Mucosa of gallbladder (tissue), 1 donor: ENCODE data around the gene GNL3. TPM values are rescaled to one million over a fixed set of nuclear protein-coding genes. Genes with fewer than 3 reads are reported as not detected.
"Not testable (repeated sequence)": the region's sequence is repeated elsewhere in the genome, so short reads cannot be mapped to it uniquely, and the experiment has no call there.

Experiments used
- DNase-seq: peaks from one replicate; pipeline ENCODE4 v3.0.0-alpha.2; 2020; ENCODE audit warnings: low spot score
- total RNA-seq: library from RNA; stranded (reverse); gene quantifications from one replicate; pipeline ENCODE4 v1.2.1, GENCODE V29; 2021
- donor health status: DM: no; HTN: no; CAD: no.

GNL3 gene
- total RNA-seq, 1 donor from 2014 or later = 29.4 TPM

GRCh38 chr3:52721002-52721729, 35.3 kb downstream of the GNL3 start:
- DNase-seq = no peak

GRCh38 chr3:52721730-52722008, 35.8 kb downstream of the GNL3 start:
- DNase-seq = no peak

GRCh38 chr3:52722491-52722890, 36.7 kb downstream of the GNL3 start:
- DNase-seq = no peak

GRCh38 chr3:52723935-52724334, 38.1 kb downstream of the GNL3 start:
- DNase-seq = no peak

GRCh38 chr3:52724511-52724910, 38.7 kb downstream of the GNL3 start:
- DNase-seq = no peak

GRCh38 chr3:52728753-52729152, 42.9 kb downstream of the GNL3 start:
- DNase-seq = not testable (repeated sequence)

- no peak for DNase-seq
Observed at GRCh38 chr3:52730681-52731080, 44.8 kb downstream of the GNL3 start.

GRCh38 chr3:52731590-52731989, 45.8 kb downstream of the GNL3 start:
- DNase-seq = no peak

- DNase-seq = no peak
Observed at GRCh38 chr3:52733256-52733891, 47.5 kb downstream of the GNL3 start.

GRCh38 chr3:52739730-52740129, 53.9 kb downstream of the GNL3 start:
- DNase-seq = no peak

- DNase-seq = no peak
Observed at GRCh38 chr3:52742418-52743041, 56.7 kb downstream of the GNL3 start.

GRCh38 chr3:52743152-52743551, 57.3 kb downstream of the GNL3 start:
- DNase-seq = no peak

- no peak for DNase-seq
Observed at GRCh38 chr3:52743721-52744120, 57.9 kb downstream of the GNL3 start.

Other genes with a start within 250 kb of the GNL3 start
- gene SEMA3G, start 240.9 kb upstream of the GNL3 start, total RNA-seq = 11.6 TPM
- gene TNNC1, start 232.0 kb upstream of the GNL3 start, total RNA-seq = 0.81 TPM
- 111 TPM for gene NISCH, start 230.4 kb upstream of the GNL3 start, total RNA-seq
- gene STAB1, start 190.7 kb upstream of the GNL3 start, total RNA-seq = 222 TPM
- 20.3 TPM for gene NT5DC2, start 152.2 kb upstream of the GNL3 start, total RNA-seq
- 14.6 TPM for gene UQCC5, start 149.4 kb upstream of the GNL3 start, total RNA-seq
- gene PBRM1, start 119 bp upstream of the GNL3 start, total RNA-seq = 54.3 TPM
- 55.0 TPM for gene GLT8D1, start 19.8 kb downstream of the GNL3 start, total RNA-seq
- gene SPCS1, start 20.1 kb downstream of the GNL3 start, total RNA-seq = 106 TPM
- gene NEK4, start 84.9 kb downstream of the GNL3 start, total RNA-seq = 40.1 TPM
- 4.8 TPM for gene ITIH1, start 91.6 kb downstream of the GNL3 start, total RNA-seq
- 2.0 TPM for gene ITIH3, start 108.8 kb downstream of the GNL3 start, total RNA-seq
- gene ITIH4, start 144.6 kb downstream of the GNL3 start, total RNA-seq = 10.2 TPM
- gene MUSTN1, start 149.0 kb downstream of the GNL3 start, total RNA-seq = 4.7 TPM
- 25.3 TPM for gene STIMATE, start 211.5 kb downstream of the GNL3 start, total RNA-seq